ENCODE data around the gene AUTS2.
"Not testable (repeated sequence)": the region's sequence is repeated elsewhere in the genome, so short reads cannot be mapped to it uniquely, and the experiment has no call there.

The AUTS2 gene

DNA sequence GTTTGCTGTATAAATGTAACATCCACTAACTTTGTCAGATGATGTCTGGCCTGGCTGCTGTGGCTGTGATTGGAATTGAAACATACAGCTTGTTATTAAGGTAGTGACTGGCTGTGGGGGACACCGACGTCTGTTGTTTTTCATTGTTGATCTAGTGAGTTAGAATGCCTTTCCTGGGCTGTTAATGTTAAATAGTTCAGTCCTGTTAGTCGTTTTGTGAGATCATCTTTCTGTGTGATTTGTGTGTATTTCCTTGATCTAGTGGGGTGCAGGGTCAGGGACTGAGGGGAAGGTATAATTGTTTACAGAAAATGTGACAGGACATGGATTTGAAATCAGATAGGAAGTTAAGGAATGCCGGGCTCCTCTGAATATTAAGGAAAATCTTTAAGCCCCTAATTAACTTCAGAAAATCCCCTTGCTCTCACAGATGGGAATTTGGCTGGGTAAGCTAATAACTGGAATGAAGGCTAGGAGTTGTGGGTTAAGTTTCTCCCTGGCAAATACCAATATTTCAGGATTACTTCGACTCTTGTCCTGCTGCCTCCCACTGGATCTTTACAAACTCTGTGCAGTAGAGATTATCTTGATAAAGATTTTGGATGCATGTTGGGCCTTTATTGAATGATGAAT, 163.1 kb downstream of the AUTS2 start:
- DNase-seq (ENCODE audit: low spot score): no peak

DNA sequence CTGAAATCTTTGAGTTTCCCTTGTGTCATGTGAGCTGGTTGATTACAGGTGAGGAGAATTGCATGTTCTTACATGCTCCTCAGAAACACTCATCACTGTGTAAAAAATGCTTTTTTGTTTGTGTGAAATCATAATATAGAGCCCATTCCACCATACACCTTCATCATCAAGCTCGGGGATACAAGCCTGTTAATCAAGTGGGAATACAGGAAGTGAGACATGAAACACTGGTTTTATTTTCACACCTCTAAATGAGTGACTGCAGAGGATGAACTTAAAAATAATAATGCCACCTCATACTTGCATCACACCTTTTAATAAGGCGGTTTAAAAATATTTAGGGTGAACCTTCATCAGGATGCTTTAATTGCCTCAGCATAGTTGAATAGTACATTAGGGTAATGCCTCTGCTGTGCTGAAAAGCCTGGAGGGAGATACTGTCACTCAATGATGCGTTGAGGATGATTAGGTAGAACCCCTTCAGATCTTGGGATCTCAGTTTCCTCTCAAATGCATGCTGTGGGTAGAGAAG, 164.6 kb downstream of the AUTS2 start:
- DNase-seq (ENCODE audit: low spot score): no peak

DNA sequence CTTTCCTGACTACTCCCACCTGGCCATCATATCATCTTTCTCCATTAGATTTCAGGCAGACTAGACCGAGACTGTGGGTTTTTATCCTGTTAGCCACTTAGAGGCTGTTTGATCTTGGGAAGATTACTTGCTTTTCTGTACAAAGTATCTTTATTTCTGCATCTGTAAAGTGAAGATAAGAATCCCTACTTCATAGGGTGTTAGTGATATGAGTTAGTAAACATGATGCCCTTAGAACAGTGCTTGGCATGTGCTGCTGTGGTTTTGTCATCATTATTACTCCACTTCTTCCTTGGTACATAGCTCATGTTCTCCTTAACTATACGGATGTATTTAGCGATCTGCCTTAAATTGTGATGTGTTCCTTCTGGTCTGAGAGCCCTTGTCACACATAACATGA, 165.2 kb downstream of the AUTS2 start:
- no peak for DNase-seq (ENCODE audit: low spot score)

DNA sequence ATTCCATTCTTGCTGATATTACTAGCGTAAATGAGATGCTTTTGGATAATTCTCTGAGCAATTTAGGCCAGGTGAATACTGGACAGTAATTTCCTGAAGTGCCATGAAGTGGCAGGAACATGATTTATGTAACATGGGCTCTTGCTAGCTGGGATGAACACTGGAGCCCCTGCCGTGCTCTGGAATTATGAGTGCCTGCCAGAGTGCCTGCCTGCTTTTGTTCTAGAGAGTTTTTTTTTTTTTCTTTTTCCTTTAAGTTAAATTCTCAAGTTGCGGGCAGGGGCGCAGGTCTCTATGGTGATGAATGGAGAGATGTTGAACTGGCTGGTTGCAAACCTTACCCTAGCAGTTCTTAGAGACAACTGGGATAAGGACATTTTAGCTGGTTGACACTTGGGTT, 165.9 kb downstream of the AUTS2 start:
- no peak for DNase-seq (ENCODE audit: low spot score)

DNA sequence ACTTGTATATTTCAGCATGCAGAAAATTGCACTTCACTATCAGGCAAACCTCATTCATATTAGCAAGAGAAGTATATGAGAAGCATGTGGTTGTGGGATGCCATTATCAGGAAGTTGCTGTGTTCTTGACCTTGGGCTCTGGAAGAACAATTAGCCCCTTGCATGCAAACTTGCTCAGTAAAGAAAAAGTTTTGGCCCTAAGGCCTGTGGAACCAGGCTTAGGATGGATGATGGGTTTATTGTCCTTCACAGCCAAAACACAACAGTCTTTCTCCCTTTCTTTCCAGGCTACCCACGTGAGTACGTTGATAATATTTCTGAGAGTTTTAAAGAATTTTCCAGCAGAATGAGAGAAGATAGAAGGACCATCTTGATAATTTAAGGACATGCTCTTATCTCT, 166.4 kb downstream of the AUTS2 start:
- no peak for DNase-seq (ENCODE audit: low spot score)

DNA sequence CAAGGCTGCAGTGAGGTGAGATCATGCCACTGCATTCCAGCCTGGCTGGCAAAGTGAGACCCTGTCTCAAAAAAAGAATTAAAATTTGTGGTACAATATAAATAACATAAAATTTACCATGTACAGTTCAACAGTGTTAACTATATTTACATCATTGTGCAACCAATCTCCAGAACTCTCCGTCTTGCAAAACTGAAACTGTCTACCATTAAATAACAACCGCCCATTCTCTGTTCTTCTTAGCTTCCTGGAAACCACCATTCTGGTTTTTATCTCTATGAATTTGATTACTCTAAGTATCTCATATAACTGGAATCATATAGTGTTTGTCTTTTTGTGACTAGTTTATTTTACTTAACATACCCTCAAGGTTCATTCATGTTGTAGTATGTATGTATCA, 167.6 kb downstream of the AUTS2 start:
- no peak for DNase-seq (ENCODE audit: low spot score)

DNA sequence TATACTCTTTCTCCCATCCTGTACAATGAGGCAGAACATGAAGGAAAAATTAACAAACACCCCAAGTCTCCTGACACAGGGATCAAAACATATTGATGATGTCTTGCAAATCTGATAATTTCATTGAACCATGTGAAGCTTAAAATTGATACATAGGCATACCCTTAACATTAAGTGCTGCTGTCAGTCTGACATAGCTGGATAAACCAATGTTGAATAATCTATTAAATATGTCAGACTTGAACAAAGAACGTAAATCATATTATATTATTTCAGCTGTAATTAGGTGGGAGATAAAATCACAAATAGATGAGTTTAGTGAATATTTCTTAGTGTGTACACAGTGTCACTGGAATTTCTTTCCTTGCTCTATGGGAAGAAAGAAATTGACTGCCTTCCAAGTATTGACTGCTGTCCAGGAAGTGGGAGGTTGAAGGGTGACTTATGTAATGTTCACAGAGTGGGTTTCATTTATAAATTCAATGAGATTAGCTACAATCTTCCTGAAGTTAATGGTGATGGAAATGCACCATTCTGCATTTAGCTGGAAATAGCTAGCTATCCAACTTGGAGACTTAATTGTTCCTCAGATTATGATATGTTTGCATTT, 170.8 kb downstream of the AUTS2 start:
- DNase-seq (ENCODE audit: low spot score): no peak

DNA sequence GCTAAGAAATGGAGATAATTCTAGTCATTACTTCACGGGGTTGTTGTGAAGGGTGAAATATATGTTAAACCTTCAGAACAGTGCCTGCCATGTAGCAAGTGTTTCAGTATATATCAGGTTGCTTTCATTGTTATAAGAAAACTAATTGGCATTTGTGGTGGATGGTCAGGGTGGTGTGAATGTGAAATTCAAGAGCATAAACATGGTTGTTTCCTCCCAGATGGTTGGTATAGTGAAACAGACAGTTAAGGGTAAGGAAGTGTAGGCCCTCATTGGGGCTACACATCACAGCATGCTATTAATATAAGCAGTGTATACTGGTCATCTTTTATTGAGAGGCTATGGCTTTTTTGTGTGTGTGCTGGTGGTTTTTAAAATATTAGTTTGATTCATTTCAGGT, 171.6 kb downstream of the AUTS2 start:
- DNase-seq (ENCODE audit: low spot score): no peak

DNA sequence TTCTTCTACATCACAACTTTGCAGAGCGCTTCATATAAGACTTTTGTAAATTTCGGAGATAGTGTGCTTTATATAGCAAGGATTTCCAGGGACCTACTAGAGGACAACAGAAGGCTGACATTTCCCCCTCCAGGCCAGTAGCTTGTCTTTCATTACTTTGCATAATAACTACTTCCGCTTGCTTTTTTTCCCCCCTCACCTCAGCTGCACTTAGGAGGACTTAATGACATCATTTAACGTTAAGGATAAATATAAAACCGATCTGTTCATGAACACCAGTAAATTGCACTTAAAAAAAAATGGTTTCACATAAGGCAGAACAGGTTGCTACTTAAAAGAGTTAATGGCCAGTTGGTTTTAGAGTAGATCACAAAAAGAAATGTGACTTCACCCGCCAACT, 172.3 kb downstream of the AUTS2 start:
- DNase-seq (ENCODE audit: low spot score): no peak

DNA sequence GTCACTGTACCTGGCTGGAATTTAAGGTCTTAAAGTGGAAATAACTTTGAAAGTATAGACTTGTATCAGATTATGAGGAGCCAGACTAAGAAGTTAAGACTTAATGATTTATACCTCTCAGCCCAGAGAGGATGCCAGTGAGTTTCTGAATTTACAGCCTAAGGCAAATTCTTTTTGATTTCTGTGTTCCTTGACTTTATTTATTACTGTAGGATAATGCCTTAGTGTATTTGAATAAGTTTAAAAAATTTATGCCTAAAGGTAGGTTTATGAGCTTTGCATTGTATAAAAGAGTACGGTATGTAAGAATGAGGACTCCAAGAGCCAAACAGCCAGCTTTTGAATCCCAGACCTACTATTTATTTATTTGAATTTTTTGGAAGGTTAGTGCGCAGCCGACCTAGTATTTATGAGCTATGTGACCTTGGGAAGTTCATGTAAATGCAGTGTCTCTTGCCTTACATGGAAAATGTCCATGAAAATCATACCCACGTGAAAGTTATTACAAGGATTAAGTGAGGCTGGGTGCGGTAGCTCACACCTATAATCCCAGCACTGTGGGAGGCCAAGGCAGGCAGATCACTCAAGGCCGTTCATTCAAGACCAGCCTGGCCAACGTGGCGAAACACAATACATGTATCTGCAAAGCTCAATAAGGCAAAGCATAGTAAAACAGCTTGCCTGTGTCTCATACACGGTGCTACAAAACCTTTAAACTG, 174.6 kb downstream of the AUTS2 start:
- DNase-seq (ENCODE audit: low spot score): no peak

DNA sequence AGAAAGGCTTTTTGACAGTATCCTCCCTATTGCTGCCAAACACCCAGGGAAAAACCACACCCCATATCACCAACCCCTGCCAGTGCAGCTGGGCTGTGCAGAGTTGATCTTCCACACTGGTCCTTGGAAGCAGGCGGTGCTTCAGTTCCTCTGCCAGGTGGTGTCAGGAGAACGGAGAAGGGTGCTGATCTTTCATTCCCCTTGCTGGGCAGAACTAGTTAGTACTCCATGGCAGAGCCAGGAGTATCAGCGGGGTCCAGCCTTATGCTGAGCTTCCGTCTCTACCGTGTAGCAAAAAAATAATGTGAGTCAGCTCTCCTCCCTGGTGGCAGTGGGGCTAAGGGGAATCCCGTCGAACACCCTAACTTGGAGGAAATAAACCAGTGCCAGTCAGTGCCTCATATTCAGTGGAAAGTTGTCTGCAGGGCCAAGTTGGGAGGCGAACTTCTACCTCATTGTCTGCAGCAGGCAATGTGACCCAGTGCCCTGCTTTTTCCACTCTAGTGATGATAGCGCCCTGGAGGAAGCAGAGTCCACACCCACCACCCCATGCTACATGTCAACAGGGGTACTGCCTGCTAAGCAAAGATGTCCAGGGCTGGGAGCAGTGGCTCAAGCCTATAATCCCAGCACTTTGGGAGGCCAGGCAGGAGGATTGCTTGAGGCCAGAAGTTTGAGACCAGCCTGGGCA, 175.4 kb downstream of the AUTS2 start:
- DNase-seq (ENCODE audit: low spot score): no peak

DNA sequence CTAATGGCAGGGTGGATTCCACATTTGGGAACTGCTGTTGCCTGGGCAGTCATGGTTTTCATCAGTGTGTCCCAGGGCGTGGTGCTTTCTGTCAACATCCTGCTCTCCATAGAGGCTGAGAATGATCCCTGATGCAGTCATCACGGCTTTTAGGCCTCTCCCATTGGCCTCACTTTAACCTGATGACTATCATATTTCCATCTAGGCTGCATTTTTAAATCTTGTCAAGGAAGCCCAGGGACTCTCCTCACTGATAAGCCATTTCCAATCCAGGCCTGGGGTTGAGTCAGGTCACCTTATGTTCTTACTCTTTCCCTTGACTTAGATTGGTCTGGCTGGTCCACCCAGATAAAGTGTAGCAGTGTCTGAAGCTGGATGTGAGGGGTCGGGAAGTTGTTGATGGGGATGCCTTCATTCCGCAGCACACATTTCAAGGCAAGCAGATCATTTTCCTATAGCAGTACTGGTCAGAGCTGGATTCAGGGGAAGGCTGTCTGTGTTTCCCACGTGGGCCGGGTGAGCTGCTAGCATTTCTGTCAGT, 177.0 kb downstream of the AUTS2 start:
- DNase-seq (ENCODE audit: low spot score): peak; percentile 10

DNA sequence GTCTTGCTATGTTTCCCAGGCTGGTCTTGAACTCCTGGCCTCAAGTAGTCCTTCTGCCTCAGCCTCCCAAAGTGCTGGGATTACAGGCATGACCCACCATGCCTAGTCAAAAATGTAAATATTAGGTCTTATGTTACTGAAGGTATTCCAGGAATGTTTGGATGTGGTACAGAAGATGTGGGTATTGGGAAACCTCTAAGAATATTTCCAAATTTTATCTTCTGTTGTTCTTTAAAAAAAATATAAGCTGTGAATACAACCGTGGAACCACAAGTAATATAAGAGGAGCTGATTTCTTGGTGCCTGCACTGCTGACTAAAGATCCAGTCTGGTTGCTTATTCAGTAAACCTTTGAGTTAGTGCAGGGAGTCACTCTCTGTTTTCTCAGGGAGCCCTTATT, 178.3 kb downstream of the AUTS2 start:
- DNase-seq (ENCODE audit: low spot score): no peak

DNA sequence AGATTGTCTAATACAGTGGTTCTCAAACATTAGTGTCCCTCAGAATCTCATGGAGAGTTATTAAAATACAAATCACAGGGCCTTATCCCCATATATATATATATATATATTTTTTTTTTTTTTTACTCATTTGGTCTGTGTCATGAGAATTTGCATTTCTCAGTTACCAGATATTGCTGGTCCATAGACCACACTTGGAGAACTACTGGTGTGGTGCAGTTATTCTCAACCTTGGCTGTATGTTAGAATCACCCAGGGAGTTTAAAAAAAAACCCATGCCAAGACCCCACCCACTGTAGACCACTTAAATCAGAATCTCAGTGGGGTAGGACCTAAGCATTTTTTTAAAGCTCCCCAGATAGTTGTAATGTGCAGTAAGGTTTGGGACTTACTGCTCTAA, 179.9 kb downstream of the AUTS2 start:
- DNase-seq (ENCODE audit: low spot score): no peak

DNA sequence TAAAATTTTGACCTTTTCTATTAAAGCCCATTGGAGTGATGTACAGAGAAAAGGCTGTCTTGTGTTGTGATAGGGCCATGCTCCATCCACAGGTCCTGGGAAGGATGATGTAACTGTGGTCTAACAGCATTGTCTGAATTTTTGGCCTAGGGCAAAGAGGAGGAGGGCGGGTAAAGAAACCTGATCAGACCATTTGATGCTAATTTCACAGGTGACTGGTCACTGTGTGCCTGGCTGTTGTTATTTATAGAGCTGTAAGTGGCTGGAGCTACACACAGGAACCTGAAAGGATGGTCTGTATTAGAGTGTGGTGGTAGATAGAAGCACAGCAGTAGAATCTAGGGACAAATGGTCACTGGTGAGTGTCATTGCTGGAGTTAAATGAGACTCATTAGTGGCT, 182.1 kb downstream of the AUTS2 start:
- DNase-seq (ENCODE audit: low spot score): no peak

DNA sequence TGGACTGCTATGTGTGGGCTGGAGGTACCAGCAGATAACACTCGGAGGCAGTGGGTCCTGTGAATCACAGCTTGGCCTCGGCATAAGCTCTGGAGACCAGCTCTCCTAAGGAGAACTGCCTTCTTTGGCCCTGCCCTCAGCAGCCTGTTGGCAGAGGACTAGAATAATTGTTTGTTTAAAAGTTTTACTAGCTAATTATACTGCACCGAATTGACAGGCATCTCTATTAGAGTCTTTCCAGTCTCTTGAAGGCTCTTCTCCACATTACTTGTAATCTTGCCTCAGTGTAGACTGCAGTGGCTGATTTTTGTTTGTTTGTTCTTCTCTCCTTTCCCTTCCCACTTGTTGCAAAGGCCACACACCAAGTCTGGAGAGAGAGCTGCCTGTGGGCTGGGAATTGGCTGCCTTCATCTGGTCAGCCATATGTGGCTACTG, 183.2 kb downstream of the AUTS2 start:
- no peak for DNase-seq (ENCODE audit: low spot score)

DNA sequence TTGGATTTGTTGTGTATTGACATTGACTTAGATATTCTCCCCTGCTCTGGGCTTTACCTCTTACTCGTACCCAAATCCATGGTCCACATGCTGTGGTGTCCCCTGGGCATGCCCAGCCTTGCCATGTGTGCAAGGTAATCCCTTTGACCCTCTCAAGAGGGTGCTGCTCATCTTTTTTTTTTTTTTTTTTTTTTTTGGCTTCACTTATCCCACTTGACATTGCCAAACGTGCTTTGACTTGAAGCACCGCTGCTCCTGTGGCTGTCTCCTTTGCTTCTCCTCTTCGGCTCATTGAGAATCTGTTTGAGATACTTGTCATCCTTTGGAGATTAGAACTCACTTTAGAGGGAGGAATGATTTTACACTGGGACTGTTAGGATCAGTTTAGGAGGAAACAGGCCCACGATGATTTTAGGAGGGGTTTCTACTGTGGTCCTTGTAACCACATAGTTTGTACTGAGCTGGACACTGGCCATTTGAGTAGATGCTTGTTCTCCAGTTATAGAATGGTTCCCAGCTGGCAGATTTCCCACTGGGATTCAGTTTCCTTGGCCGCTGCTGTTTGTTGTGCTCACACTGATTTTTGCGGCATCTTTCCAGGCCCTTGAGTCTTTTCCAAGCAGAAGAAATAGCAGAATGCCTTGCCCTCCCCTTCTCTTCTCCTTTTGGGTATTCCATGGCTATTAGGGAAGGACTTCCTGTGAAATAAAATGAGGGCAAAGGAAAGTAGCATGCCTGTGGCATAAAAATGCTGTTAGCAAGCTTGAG, 184.8 kb downstream of the AUTS2 start:
- DNase-seq (ENCODE audit: low spot score): no peak

DNA sequence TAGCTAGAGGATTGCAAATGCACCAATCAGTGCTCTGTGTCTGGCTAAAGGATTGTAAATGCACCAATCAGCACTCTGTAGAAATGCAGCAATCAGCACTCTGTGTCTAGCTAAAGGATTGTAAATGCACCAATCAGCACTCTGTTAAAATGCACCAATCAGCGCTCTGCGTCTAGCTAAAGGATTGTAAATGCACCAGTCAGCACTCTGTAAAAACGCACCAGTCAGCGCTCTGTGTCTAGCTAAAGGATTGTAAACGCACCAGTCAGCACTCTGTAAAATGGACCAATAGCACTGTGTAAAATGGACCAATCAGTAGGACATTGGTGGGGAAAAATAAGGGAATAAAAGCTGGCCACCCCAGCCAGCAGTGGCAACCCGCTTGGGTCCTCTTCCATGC, 187.9 kb downstream of the AUTS2 start:
- not testable (repeated sequence) for DNase-seq (ENCODE audit: low spot score)

DNA sequence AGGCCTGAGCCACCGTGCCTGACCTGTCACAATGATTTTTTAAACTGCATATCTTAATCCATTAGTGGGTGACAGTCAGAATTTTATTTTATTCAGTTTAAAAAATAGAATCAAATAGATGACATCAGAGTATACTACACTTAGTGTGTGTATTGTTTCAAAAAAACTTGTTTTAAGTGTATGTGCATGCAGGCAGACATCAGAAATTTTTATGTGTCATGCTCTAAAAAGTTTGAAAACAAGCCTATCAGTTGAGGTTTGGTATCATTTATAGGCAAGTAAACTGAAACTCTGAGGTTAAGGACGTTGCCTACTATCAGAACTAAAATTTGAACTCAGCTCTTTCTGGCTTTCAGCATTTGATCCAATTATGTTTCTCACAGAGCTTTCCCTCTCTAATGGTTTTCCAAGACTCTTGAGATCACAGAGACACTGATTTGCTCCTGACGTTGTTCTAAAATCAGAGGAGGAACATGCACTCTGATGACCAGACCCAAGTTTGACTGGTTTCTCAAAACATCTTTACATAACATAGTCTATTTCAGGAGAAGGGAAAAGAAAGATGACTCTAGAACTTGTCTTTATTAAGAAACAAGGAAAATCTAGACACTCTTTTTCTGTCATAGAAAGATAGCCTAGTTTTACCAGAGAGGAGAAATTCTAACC, 188.6 kb downstream of the AUTS2 start:
- no peak for DNase-seq (ENCODE audit: low spot score)

DNA sequence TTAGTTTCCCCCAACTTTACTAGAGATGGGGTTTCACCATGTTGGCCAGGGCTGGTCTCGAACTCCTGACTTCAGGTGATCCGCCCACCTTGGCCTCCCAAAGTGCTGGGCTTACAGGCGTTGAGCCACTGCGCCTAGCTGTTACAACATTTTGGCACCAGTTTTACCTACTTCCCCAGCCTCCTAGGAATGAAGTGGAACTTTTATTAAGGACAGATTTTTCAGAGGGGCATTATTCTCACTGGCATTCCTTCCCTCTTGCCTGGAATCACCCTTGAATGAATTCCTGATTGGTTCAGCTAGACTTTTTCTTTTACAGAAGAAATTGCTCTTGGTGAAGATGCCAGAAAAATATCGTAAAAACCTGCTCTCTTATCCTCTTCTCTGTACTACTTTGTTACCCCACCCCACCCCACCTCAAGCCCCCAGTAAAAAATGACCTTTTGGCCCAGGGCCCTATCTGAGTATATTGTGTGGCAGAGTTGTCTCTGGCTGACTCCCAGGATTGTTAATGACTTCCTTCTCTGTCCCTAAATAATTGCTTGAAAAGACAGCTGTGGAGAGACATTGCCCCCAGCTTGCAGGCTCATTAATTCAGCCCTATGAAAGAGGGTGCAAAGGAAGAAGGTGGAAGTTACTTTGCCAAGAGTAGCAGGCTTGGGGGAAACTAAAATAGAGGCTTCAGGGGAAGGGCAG, 189.6 kb downstream of the AUTS2 start:
- no peak for DNase-seq (ENCODE audit: low spot score)

DNA sequence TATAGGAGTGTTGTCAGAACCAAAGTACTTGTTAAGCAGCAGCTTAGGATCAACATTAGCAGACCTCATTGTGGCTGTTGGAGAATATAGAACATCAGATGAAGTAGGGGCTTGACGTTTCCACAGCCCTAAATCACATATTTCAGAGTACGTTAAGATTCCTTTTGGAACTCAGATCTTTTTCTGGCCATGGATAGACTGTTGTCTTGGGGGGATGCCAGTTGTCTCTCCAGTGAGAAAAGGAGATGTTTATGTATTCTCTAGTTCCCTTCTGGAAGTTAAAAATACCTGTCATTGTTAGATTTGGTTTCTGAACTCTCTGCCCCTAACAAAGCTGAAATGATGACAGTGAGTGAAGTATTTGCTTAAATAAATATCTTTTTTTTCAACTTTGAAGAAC, 191.3 kb downstream of the AUTS2 start:
- DNase-seq (ENCODE audit: low spot score): no peak

Measured in kidney capillary endothelial cell (primary cell).